GM19372 (cell line): ENCODE data around the gene TOM1L2.

ENCODE experiments used
- ATAC-seq: cut with Tn5 transposase; IDR thresholded peaks from one replicate; pipeline ENCODE4 v1.9.1; 2021; ENCODE audit warnings: mild to moderate bottlenecking, low read depth, moderate library complexity; ENCODE audit not compliant: unreplicated experiment

Gene TOM1L2

GRCh38 chr17:17824119-17824782 lies 147.9 kb downstream of the TOM1L2 start:
- no peak for ATAC-seq

GRCh38 chr17:17823433-17824118 lies 148.6 kb downstream of the TOM1L2 start:
- ATAC-seq, result peak; percentile 85

DNA sequence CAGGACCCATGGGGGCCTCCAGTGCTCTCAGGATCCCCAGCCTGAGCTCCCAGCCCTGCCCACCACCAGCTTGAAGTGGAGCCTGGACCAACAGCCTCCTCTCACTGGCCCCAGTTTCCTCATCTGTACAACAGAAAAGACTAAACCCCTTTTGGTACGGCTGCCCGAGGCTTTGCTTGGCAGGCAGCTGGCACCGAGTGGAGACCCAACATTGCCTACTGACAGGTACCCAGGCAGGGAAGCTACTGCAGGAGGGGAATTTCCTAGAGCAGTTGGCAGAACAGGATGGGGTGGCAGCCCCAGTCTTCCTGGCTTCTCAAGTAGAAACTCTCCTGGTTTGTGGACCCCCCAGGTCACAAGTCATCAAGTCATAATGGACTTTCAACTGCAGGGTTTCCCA lies 149.6 kb downstream of the TOM1L2 start:
- no peak for ATAC-seq

- ATAC-seq, result no peak
Measured at GRCh38 chr17:17822189-17822588, 150.0 kb downstream of the TOM1L2 start.

- ATAC-seq, result no peak
Measured at GRCh38 chr17:17820463-17821158, 151.6 kb downstream of the TOM1L2 start.

GRCh38 chr17:17820046-17820445 lies 152.2 kb downstream of the TOM1L2 start:
- no peak for ATAC-seq

GRCh38 chr17:17819561-17819995 lies 152.6 kb downstream of the TOM1L2 start:
- ATAC-seq, result peak; percentile 40

- ATAC-seq, result no peak
Measured at GRCh38 chr17:17819111-17819510, 153.1 kb downstream of the TOM1L2 start.

DNA sequence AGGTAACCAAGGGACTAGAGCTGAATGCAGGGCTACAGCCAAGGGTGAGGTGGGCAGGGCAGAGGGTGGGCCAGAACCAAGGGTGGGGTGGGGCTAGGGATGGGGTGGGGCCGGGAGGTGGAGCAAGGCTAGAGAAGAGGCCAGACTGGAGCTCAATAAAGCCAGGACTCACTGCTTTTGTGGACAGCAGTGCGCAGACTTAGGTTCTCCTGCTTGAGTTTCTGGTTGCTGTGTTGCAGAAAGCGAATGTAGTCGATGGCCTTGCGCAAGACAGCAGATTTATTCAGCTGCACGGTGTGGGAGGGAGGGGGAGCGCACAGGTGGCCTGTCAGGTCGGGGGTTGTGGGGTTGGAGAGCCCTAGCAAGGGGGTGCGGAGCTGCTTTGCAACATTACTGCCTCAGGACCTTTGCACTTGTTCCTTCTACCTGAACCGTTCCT lies 154.1 kb downstream of the TOM1L2 start:
- ATAC-seq, result no peak

DNA sequence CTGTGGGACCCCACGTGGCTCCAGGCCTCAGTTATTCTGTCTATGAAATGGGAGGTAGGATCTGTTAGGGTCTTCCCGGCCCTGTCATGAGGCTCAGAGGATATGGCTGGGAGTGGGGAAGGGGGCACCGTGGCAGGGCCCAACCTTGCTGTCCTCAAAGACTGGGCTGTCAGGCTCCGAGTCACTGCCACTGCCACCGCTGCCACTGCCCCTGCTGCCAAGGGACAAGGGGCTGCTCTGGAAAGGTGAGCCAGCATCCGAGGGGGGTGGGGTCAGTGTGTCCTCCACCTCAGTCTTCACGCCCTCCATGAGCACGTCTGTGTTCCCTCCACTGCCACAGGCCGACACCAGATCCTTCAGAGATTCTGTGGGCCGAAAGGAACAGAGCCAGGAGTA lies 154.7 kb downstream of the TOM1L2 start:
- no peak for ATAC-seq

- ATAC-seq, result no peak
Measured at GRCh38 chr17:17816831-17817551, 155.2 kb downstream of the TOM1L2 start.

DNA sequence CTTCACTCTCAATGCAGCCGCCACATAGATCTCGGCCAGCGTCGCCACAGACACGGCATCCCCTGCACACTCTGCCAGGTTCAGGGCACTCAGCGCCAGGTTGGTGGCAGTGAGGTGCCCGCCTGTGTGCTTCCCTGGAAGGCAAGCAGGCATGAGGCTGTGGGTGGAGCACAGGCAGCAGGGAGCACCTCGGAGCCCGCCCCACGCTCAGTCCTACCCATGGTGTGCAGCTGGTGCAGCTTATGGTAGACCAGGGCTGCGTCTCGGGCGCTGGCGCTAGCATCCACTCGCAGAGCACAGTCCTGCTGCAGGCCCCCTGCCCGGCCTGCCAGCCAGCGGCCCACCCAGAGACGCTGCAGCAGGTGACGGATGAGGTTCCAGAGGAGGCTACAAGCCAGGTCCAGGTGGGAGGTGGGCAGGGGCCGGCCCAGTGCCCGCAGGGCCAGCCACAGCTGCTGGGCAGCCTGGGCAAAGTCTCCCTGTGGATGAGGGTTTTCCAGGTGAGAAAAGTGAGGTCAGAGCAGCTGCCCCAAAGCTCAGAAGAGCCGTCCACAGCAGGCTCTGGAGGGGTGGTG lies 155.9 kb downstream of the TOM1L2 start:
- no peak for ATAC-seq

- ATAC-seq, result no peak
Measured at GRCh38 chr17:17815436-17816200, 156.6 kb downstream of the TOM1L2 start.

GRCh38 chr17:17815062-17815406 lies 157.2 kb downstream of the TOM1L2 start:
- ATAC-seq, result no peak

GRCh38 chr17:17814162-17815061 lies 157.8 kb downstream of the TOM1L2 start:
- no peak for ATAC-seq

GRCh38 chr17:17813725-17814095 lies 158.5 kb downstream of the TOM1L2 start:
- ATAC-seq, result no peak

DNA sequence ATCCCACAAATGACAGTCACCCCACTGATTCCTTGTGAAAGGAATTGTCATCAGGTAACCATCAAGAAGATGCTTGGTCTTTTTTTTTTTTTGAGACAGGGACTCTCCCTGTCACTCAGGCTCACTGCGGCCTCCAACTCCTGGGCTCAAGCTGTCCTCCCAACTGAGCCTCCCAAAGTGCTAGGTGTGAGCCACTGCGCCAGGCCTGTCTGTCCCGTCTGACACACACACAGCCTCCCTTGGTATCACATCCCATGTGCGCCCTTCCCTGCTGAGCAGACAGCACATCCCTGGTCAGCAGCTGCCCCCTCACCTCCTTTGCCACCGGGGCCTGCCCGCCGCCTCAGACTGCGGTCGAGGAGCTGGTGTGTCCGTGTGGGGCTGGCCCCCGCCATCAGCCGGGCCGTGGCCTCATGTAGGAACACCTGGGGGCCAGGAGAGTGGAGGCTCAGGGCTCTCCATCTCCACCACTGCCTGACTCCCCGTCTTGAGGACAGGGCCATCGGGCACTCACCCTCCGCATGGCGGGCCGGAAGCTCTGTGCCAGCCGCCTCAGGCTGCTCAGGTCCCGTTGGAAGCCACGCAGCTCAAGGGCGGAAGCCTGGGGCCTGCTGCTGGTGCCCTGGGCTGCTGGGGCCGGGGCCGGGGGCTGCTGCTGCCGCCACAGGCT lies 159.0 kb downstream of the TOM1L2 start:
- no peak for ATAC-seq

GRCh38 chr17:17812211-17813054 lies 159.8 kb downstream of the TOM1L2 start:
- ATAC-seq, result no peak
